Common myeloid progenitor, CD34-positive (primary cell): ENCODE measurements around the gene DNASE1.
A peak's percentile ranks its signal among the peaks of the same experiment; 100 is the strongest.

ENCODE experiments used
- CTCF ChIA-PET: fragments of 350-600 bp; sonication (Branson Sonifier 250); formaldehyde crosslinking; loops from one replicate; lab custom pipeline; 2021; ENCODE audit warnings: antibody characterized with exemption; lab: Charles Lee
- POLR2A ChIA-PET: fragments of 350-600 bp; sonication (Branson Sonifier 250); formaldehyde crosslinking; loops from one replicate; lab custom pipeline; 2021; ENCODE audit warnings: antibody characterized with exemption; lab: Charles Lee
- DNase-seq, 3 donors: peaks; one replicate each; pipeline versions ENCODE4 v3.0.0 to v3.0.0-alpha.2; 2013
- H3K27ac ChIP-seq, 2 experiments: 1 replicate in 1 of 2; 2 replicates in 1 of 2; pipeline ENCODE4 v1.7.0; 2013; ENCODE audit warnings: inconsistent platforms in 2 of 2, low read length in 2 of 2, mild to moderate bottlenecking in 2 of 2, low read depth in 1 of 2, moderate library complexity in 1 of 2; ENCODE audit not compliant: severe bottlenecking in 2 of 2, insufficient read depth in 1 of 2, poor library complexity in 1 of 2
- H3K27me3 ChIP-seq, 5 experiments: replicated peaks in 2 of 5; 1 replicate in 3 of 5; 2 replicates in 2 of 5; pipeline versions ENCODE4 v1.6.1 to v1.7.0; 2013; ENCODE audit warnings: low read length in 4 of 5, mild to moderate bottlenecking in 2 of 5, moderate library complexity in 2 of 5, inconsistent platforms in 1 of 5; ENCODE audit not compliant: insufficient read depth in 5 of 5, control insufficient read depth in 4 of 5
- H3K36me3 ChIP-seq, 4 experiments: 1 replicate in 2 of 4; 2 replicates in 2 of 4; pipeline versions ENCODE4 v1.6.1 to v1.7.0; 2013; ENCODE audit warnings: low read length in 3 of 4, control low read depth in 1 of 4, mild to moderate bottlenecking in 1 of 4; ENCODE audit not compliant: control insufficient read depth in 4 of 4, insufficient read depth in 4 of 4
- H3K4me1 ChIP-seq, 4 experiments: 1 replicate in 3 of 4; 2 replicates in 1 of 4; pipeline versions ENCODE4 v1.6.1 to v1.7.1; 2013; ENCODE audit warnings: low read length in 3 of 4, mild to moderate bottlenecking in 3 of 4, control low read depth in 1 of 4, inconsistent platforms in 1 of 4, moderate library complexity in 1 of 4; ENCODE audit not compliant: control insufficient read depth in 4 of 4, insufficient read depth in 4 of 4; ENCODE audit errors: control extremely low read depth in 1 of 4
- H3K4me3 ChIP-seq, 7 experiments: 1 replicate in 4 of 7; 2 replicates in 3 of 7; pipeline versions ENCODE4 v1.5.1 to v1.7.0; 2013; ENCODE audit warnings: mild to moderate bottlenecking in 7 of 7, low read length in 6 of 7, moderate library complexity in 6 of 7, inconsistent platforms in 2 of 7, low read depth in 2 of 7, control low read depth in 1 of 7; ENCODE audit not compliant: insufficient read depth in 4 of 7, control insufficient read depth in 1 of 7; ENCODE audit errors: extremely low read depth in 1 of 7
- H3K9me3 ChIP-seq, 5 experiments: 1 replicate in 4 of 5; 2 replicates in 1 of 5; pipeline versions ENCODE4 v1.6.1 to v1.7.1; 2013; ENCODE audit warnings: low read length in 4 of 5, mild to moderate bottlenecking in 2 of 5, inconsistent platforms in 1 of 5, low read depth in 1 of 5, moderate library complexity in 1 of 5; ENCODE audit not compliant: control insufficient read depth in 4 of 5, insufficient read depth in 2 of 5; ENCODE audit errors: control extremely low read depth in 1 of 5
- WGBS: methylation state at CpG from one replicate; pipeline ENCODE4 v1.1.5; 2013; ENCODE audit not compliant: insufficient coverage; 5-methylcytosine and 5-hydroxymethylcytosine counted together

DNASE1 gene

DNA sequence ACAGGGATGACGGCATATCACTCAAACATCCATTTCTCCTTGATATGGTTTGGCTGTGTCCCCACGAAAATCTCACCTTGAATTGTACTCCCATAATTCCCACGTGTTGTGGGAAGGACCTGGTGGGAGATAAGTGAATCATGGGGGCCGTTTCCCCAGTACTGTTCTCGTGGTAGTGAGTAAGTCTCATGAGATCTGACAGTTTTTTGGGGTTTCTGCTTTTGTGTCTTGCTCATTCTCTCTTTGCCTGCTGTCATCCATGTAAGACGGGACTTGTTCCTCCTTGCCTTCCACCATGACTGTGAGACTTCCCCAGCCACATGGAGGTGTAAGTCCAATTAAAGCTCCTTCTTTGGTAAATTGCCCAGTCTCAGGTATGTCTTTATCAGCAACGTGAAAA, 32.5 kb downstream of the DNASE1 start:
- Histone ChIP-seq H3K36me3 (peaks cover 13 to 43% (median 35%) of the 10 kb centered on the region in 4 experiments), H3K4me3 (no peak overlapping the region), H3K4me1 (peaks cover 0 to 2% (median 0%) of the 10 kb centered on the region in 4 experiments), H3K27ac (no peak overlapping the region), H3K9me3 (peaks cover 0 to 3% (median 0%) of the 10 kb centered on the region in 5 experiments), H3K27me3 (peaks cover 0 to 12% (median 4%) of the 10 kb centered on the region in 5 experiments)
- no peak for DNase-seq
- ChIA-PET CTCF (no interaction called here), POLR2A (no interaction called here)
- WGBS: 92% methylated on average over 6 of the region's 7 CpGs

DNA sequence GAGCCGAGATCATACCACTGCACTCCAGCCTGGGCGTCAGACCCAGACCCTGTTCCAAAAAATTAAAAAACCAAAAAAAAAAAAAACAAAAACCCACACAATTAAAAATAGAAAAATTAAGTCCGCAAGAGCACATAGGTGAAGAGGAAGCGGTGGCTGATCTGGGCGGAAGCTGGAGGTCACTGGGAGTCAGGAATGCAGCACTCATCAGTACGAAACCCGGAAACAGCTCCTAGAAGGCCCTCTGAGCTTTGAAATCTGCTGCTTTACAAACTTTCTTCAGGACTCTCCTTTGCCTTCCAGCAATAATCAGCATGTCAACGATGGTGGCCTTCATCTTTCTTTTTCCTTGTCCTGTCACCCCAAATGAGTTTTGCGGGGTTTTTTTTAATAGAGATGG, 33.3 kb downstream of the DNASE1 start:
- POLR2A ChIA-PET: no interaction called here

DNA sequence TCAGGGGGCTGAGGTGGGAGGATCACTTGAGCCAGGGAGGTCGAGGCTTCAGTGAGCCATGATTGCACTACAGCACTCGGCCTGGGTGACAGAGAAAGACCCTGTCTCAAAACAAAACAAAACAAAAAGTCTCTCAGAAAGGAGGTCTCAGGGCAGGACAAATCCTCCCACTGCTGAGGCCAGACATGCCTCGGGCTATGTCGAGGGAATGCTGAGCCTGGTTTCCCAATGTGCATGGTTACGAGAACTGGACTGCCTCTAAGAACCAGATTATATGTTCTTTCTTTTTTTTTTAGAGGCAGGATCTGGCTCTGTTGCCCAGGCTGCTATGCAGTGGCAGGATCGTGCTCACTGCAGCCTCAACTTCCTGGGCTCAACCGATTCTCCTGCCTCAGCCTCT, 35.2 kb downstream of the DNASE1 start:
- no peak overlapping the region for H3K4me3 ChIP-seq
- H3K4me1 ChIP-seq: peaks cover 0 to 2% (median 0%) of the 10 kb centered on the region in 4 experiments
- no peaks in the 10 kb centered on the region for H3K9me3 ChIP-seq
- ChIA-PET POLR2A (no interaction called here), CTCF (interaction anchor here (0.6 to 2.0 kb wide), 8 partner anchors 8 to 235 kb away, joined by 3 to 15 read pairs (median 4); no protein-coding TSS in a partner anchor)
- H3K36me3 ChIP-seq: peaks cover 11 to 41% (median 31%) of the 10 kb centered on the region in 4 experiments
- no peak for DNase-seq
- 95% methylated on average over 7 of the region's 7 CpGs for WGBS
- no peak overlapping the region for H3K27ac ChIP-seq
- peaks cover 0 to 32% (median 10%) of the 10 kb centered on the region in 5 experiments for H3K27me3 ChIP-seq

More for the DNA sequence above, 33.3 kb downstream of the DNASE1 start:
- peaks cover 13 to 43% (median 31%) of the 10 kb centered on the region in 4 experiments for H3K36me3 ChIP-seq
- H3K9me3 ChIP-seq: no peaks in the 10 kb centered on the region
- H3K27ac ChIP-seq: no peak overlapping the region
- no peak overlapping the region for H3K4me3 ChIP-seq
- peaks cover 0 to 2% (median 0%) of the 10 kb centered on the region in 4 experiments for H3K4me1 ChIP-seq
- 99% methylated on average over 5 of the region's 9 CpGs for WGBS
- no peak for DNase-seq
- H3K27me3 ChIP-seq: peaks cover 0 to 15% (median 4%) of the 10 kb centered on the region in 5 experiments
- CTCF ChIA-PET: interaction anchor here (1.1 to 1.7 kb wide), 2 partner anchors 10 to 65 kb away, joined by 5 to 6 read pairs; no protein-coding TSS in a partner anchor

DNA sequence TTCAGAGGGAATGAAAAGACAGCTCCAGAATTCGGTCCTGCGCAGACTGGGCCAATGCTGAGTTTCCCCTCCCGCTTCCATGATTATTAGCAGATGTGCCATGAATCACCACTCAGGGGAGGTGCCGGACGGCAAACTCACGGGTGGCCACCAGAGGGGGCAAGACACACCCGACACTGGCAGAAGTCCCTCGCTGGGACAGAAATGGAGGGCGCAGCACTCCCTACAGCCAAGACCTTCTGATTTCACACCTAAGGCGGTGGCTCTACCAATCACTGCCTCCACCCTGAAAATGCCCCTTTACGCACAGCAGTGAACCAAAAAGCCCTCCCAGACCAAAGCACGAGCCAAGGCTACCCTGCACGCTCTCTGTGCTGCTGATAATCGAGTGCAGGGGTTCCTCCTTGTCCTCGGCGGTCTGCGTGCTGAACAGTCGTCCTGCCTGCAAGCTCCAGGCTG, 36.0 kb downstream of the DNASE1 start:
- peaks cover 0 to 39% (median 15%) of the 10 kb centered on the region in 5 experiments for H3K27me3 ChIP-seq
- H3K27ac ChIP-seq: no peak overlapping the region
- no peaks in the 10 kb centered on the region for H3K9me3 ChIP-seq
- peaks cover 4 to 36% (median 30%) of the 10 kb centered on the region in 4 experiments for H3K36me3 ChIP-seq
- H3K4me1 ChIP-seq: peaks cover 0 to 2% (median 0%) of the 10 kb centered on the region in 4 experiments
- 53% methylated on average over 16 of the region's 18 CpGs for WGBS
- ChIA-PET POLR2A (no interaction called here), CTCF (interaction anchor here (0.6 to 2.0 kb wide), 10 partner anchors 9 to 566 kb away, joined by 3 to 15 read pairs (median 4); no protein-coding TSS in a partner anchor)
- H3K4me3 ChIP-seq: no peak overlapping the region
- peak; percentile 82 to 88 (median 85) for DNase-seq

DNA sequence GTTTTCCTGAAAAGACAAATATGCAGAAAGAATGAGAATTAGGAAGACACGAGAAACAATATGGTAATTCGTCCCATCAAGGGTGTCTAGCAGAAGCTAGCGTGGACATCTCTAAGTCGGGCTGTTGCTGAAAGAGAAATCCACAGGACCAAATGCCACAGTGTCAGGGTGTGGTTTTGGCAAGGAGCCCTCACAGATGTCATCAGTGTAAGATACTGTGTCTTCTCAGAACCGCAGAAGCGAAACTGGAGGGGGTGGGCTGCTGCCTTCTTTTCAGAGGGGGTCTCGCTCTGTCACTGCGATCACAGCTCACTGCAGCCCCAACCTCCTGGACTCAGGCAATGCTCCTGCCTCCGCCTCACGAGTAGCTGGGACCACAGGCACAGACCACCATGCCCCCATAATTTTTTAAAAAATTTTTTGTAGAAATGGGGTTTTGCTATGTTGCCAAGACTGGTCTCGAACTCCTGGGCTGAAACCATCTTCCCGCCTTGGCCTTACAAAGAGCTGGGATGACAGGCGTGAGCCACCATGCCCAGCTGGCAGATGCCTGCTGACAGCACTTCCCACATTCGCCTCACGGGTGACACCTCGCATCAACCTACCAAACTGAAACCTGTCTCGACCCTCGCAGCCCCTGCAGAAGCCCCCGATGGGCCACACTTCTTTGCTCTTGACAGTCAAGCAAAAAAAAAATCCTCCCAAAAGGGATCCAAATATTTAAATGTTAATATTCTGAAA, 36.7 kb downstream of the DNASE1 start:
- CTCF ChIA-PET: interaction anchor here (0.7 to 2.0 kb wide), 10 partner anchors 9 to 566 kb away, joined by 3 to 15 read pairs (median 4); no protein-coding TSS in a partner anchor
- DNase-seq: peak in 2 of 3 donors; percentile 17 to 18
- H3K9me3 ChIP-seq: no peaks in the 10 kb centered on the region
- peaks cover 0 to 46% (median 18%) of the 10 kb centered on the region in 5 experiments for H3K27me3 ChIP-seq
- POLR2A ChIA-PET: no interaction called here
- peaks cover 0 to 30% (median 24%) of the 10 kb centered on the region in 4 experiments for H3K36me3 ChIP-seq
- 92% methylated on average over 11 of the region's 19 CpGs for WGBS
- no peak overlapping the region for H3K27ac ChIP-seq
- H3K4me3 ChIP-seq: no peak overlapping the region
- peaks cover 0 to 2% (median 0%) of the 10 kb centered on the region in 4 experiments for H3K4me1 ChIP-seq

DNA sequence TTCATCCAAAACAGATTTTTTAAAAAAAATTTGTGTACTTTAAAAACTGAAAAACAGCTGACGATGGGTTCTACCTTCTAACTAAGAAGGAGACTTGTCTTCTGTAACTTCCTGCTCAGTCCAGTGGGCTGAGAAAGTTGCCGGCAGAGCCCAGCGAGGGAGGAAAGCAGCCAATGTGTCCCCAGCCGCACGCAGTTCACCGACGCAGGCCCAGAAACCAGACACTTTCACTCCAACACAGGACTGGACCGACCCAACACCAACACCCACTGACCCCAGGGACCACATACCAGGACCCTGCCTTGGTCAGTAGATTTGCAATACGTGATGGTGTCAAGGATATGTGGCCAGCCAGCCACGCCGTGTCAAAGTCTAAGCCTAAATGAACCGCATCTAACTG, 37.3 kb downstream of the DNASE1 start:
- POLR2A ChIA-PET: no interaction called here
- Histone ChIP-seq H3K4me3 (no peak overlapping the region), H3K4me1 (peaks cover 0 to 2% (median under 1%) of the 10 kb centered on the region in 4 experiments), H3K27me3 (peaks cover 0 to 52% (median 22%) of the 10 kb centered on the region in 5 experiments), H3K36me3 (peaks cover 0 to 28% (median 22%) of the 10 kb centered on the region in 4 experiments), H3K9me3 (no peaks in the 10 kb centered on the region), H3K27ac (no peak overlapping the region)
- no peak for DNase-seq
- 95% methylated on average over 8 of the region's 12 CpGs for WGBS
- CTCF ChIA-PET: interaction anchor here (0.7 to 2.0 kb wide), 4 partner anchors 10 to 32 kb away, joined by 3 to 15 read pairs (median 4); no protein-coding TSS in a partner anchor
